Caco-2 (cell line): ENCODE measurements around the gene GRAP. TPM values are rescaled to one million over a fixed set of nuclear protein-coding genes. Genes with fewer than 3 reads are reported as not detected.

Experiments used
- BruUV-seq: library from RNA; stranded (reverse); fragments of 400-500 nt; replicated peaks from 2 replicates; lab custom pipeline; 2021; lab: Mats Ljungman, UMichigan
- CTCF ChIA-PET: fragments of 300-600 bp; sonication (Branson Sonifier 250); formaldehyde crosslinking; loops from one replicate; lab custom pipeline; 2022; ENCODE audit warnings: antibody characterized with exemption; lab: Charles Lee
- POLR2A ChIA-PET: fragments of 300-600 bp; sonication (Branson Sonifier 250); formaldehyde crosslinking; loops from one replicate; lab custom pipeline; 2022; ENCODE audit warnings: antibody characterized with exemption; lab: Charles Lee
- DNase-seq, 2 experiments: peaks; one replicate each; pipeline versions ENCODE4 v3.0.0 to v3.0.0-alpha.2; 2020 to 2022
- H3K27me3 ChIP-seq: replicated peaks from 2 replicates; pipeline ENCODE4 v1.6.0; 2011; ENCODE audit warnings: low read length; ENCODE audit not compliant: control insufficient read depth, insufficient read depth
- H3K36me3 ChIP-seq: 2 replicates; pipeline ENCODE4 v1.5.1; 2011; ENCODE audit warnings: low read length; ENCODE audit not compliant: control insufficient read depth, insufficient read depth
- H3K4me1 ChIP-seq: fragments of 250-450 bp; sonication (Bioruptor Pico); 2 replicates; pipeline ENCODE4 v1.5.1; 2020; ENCODE audit warnings: mild to moderate bottlenecking
- H3K4me3 ChIP-seq: 2 replicates; pipeline ENCODE4 v1.5.1; 2011; ENCODE audit warnings: low read depth, mild to moderate bottlenecking, control low read depth, low read length
- H3K9me3 ChIP-seq: fragments of 250-450 bp; sonication (Bioruptor Pico); 2 replicates; pipeline ENCODE4 v1.5.1; 2020; ENCODE audit warnings: mild to moderate bottlenecking, moderate library complexity
- H3K27ac Mint-ChIP-seq: one replicate; pipeline ENCODE4 v1.8.0; 2022; ENCODE audit warnings: mixed read lengths; ENCODE audit not compliant: unreplicated experiment
- H3K27me3 Mint-ChIP-seq: one replicate; pipeline ENCODE4 v1.8.0; 2022; ENCODE audit warnings: mixed read lengths; ENCODE audit not compliant: insufficient read depth, unreplicated experiment
- H3K36me3 Mint-ChIP-seq: one replicate; pipeline ENCODE4 v1.8.0; 2022; ENCODE audit warnings: mild to moderate bottlenecking, mixed read lengths; ENCODE audit not compliant: insufficient read depth, unreplicated experiment
- H3K4me1 Mint-ChIP-seq: one replicate; pipeline ENCODE4 v1.8.0; 2022; ENCODE audit warnings: low read depth, mixed read lengths; ENCODE audit not compliant: unreplicated experiment
- H3K4me3 Mint-ChIP-seq: one replicate; pipeline ENCODE4 v1.8.0; 2022; ENCODE audit warnings: mild to moderate bottlenecking, moderate library complexity, mixed read lengths; ENCODE audit not compliant: unreplicated experiment
- H3K9me3 Mint-ChIP-seq: one replicate; pipeline ENCODE4 v1.8.0; 2022; ENCODE audit warnings: mixed read lengths; ENCODE audit not compliant: unreplicated experiment
- CTCF ChIP-seq, 2 experiments: fragments of 200-600 bp in 1 of 2; IDR thresholded peaks; 1 replicate in 1 of 2; 2 replicates in 1 of 2; pipeline versions ENCODE4 v1.5.1 to v1.8.0; 2011 to 2022; ENCODE audit warnings: antibody characterized with exemption in 1 of 2, control low read depth in 1 of 2, inconsistent platforms in 1 of 2, low read depth in 1 of 2, low read length in 1 of 2, mild to moderate bottlenecking in 1 of 2, moderate library complexity in 1 of 2; ENCODE audit not compliant: insufficient read depth in 1 of 2, severe bottlenecking in 1 of 2, unreplicated experiment in 1 of 2
- intact Hi-C: fragments of 100-400 bp; cut with micrococcal nuclease; formaldehyde crosslinking; loops from one replicate; pipeline ENCODE4 v1.10.0; 2022; ENCODE audit not compliant: unreplicated experiment
- total RNA-seq: library from RNA; stranded (reverse); gene quantifications from 2 replicates; pipeline ENCODE4 v1.2.3, GENCODE V29; 2022

Gene GRAP
- total RNA-seq, 1 experiment from 2014 or later = 0.50 TPM

- Mint-ChIP-seq H3K4me1 (peaks cover 7% of the 10 kb centered on the region), H3K4me3 (peak within 1 kb of the TSS; percentile 75), H3K9me3 (no peaks in the 10 kb centered on the region), H3K27ac (peak within 1 kb of the TSS; percentile 58), H3K27me3 (no peaks in the 10 kb centered on the region), H3K36me3 (peaks cover 24% of the 10 kb centered on the region)
- no TSS peak for BruUV-seq
- H3K27me3 ChIP-seq = no peaks in the 10 kb centered on the region
- CTCF ChIA-PET = interaction anchor here (0.5 to 1.5 kb wide), 2 partner anchors 44 to 50 kb away, joined by 3 to 5 read pairs; no protein-coding TSS in a partner anchor
- no peak for TF ChIP-seq CTCF (IDR thresholded peaks at IDR 0.05; ENCODE audit: insufficient read depth in 1 of 2, low read depth in 1 of 2, low read length in 1 of 2, severe bottlenecking in 1 of 2, unreplicated experiment in 1 of 2)
- intact Hi-C loops = loop anchor here (1.0 kb wide), 1 partner anchor 16 kb away; no protein-coding TSS in a partner anchor
- no peaks in the 10 kb centered on the region for H3K36me3 ChIP-seq
- peak within 1 kb of the TSS; percentile 93 for H3K4me3 ChIP-seq
- DNase-seq = peak; percentile 82 to 89
- H3K4me1 ChIP-seq = peaks cover 27% of the 10 kb centered on the region
- POLR2A ChIA-PET = interaction anchor here (0.6 to 0.7 kb wide), 2 partner anchors 306 to 374 kb away, joined by 3 to 12 read pairs; partner anchors contain the start of gene MAPK7
- H3K9me3 ChIP-seq = no peaks in the 10 kb centered on the region
Observed at GRCh38 chr17:19004421-19005136, 42.2 kb downstream of the GRAP start, which contains the start of gene FAM83G. Gene FAM83G (minus strand): TSS chr17:19004764. CDS start chr17:19004041, 723 bp downstream.

GRCh38 chr17:19003543-19004420 lies 43.0 kb downstream of the GRAP start:
- no peaks in the 10 kb centered on the region for H3K9me3 ChIP-seq
- peak overlapping the region; percentile 75 for H3K4me3 Mint-ChIP-seq
- CTCF ChIA-PET = interaction anchor here (1.5 kb wide), 1 partner anchor 43 kb away, joined by 5 read pairs; no protein-coding TSS in a partner anchor
- peak overlapping the region; percentile 93 for H3K4me3 ChIP-seq
- H3K27ac Mint-ChIP-seq = peak overlapping the region; percentile 58
- no peaks in the 10 kb centered on the region for H3K36me3 ChIP-seq
- peaks cover 7% of the 10 kb centered on the region for H3K4me1 Mint-ChIP-seq
- H3K36me3 Mint-ChIP-seq = peaks cover 24% of the 10 kb centered on the region
- DNase-seq = peak; percentile 61 to 62
- no peaks in the 10 kb centered on the region for H3K27me3 ChIP-seq
- TF ChIP-seq CTCF (IDR thresholded peaks at IDR 0.05; ENCODE audit: insufficient read depth in 1 of 2, low read depth in 1 of 2, low read length in 1 of 2, severe bottlenecking in 1 of 2, unreplicated experiment in 1 of 2) = no peak
- POLR2A ChIA-PET = interaction anchor here (0.7 kb wide), 1 partner anchor 375 kb away, joined by 12 read pairs; the partner anchor contains the start of gene MAPK7
- no TSS peak for BruUV-seq
- intact Hi-C loops = loop anchor here (1.0 kb wide), 1 partner anchor 15 kb away; no protein-coding TSS in a partner anchor
- no peaks in the 10 kb centered on the region for H3K9me3 Mint-ChIP-seq
- no peaks in the 10 kb centered on the region for H3K27me3 Mint-ChIP-seq
- H3K4me1 ChIP-seq = peaks cover 27% of the 10 kb centered on the region
